Mesenchymal stem cell (in vitro differentiated cells and primary cell): Measurements from ENCODE around the gene RYR2.

Experiments
- DNase-seq: peaks from one replicate; pipeline ENCODE4 v3.0.0-alpha.2; 2013
- H2AFZ ChIP-seq: one replicate; pipeline ENCODE4 v1.6.1; 2013; ENCODE audit warnings: low read depth, mild to moderate bottlenecking, control low read depth, inconsistent platforms, low read length, moderate library complexity
- H2AK5ac ChIP-seq: 2 replicates; pipeline ENCODE4 v1.6.1; 2013; ENCODE audit warnings: low read length, moderate library complexity, mild to moderate bottlenecking, inconsistent platforms; ENCODE audit not compliant: severe bottlenecking
- H2BK120ac ChIP-seq: one replicate; pipeline ENCODE4 v1.6.1; 2013; ENCODE audit warnings: low read depth, mild to moderate bottlenecking, inconsistent platforms, low read length, moderate library complexity
- H2BK12ac ChIP-seq, 2 experiments: one replicate each; pipeline ENCODE4 v1.6.1; 2013; ENCODE audit warnings: inconsistent platforms in 2 of 2, low read length in 2 of 2, mild to moderate bottlenecking in 2 of 2, moderate library complexity in 2 of 2, control low read depth in 1 of 2
- H2BK15ac ChIP-seq: one replicate; pipeline ENCODE4 v1.6.1; 2013; ENCODE audit warnings: mild to moderate bottlenecking, low read depth, inconsistent platforms; ENCODE audit not compliant: poor library complexity, severe bottlenecking
- H2BK5ac ChIP-seq: 2 replicates; pipeline ENCODE4 v1.6.1; 2013; ENCODE audit warnings: low read depth, mild to moderate bottlenecking, low read length, control low read depth, inconsistent platforms; ENCODE audit not compliant: poor library complexity, severe bottlenecking
- H3K14ac ChIP-seq, 2 experiments: one replicate each; pipeline ENCODE4 v1.6.1; 2013; ENCODE audit warnings: inconsistent platforms in 2 of 2, low read length in 2 of 2, control low read depth in 1 of 2, mild to moderate bottlenecking in 1 of 2, moderate library complexity in 1 of 2
- H3K18ac ChIP-seq, 2 experiments: one replicate each; pipeline ENCODE4 v1.6.1; 2013; ENCODE audit warnings: inconsistent platforms in 2 of 2, low read length in 2 of 2, control low read depth in 1 of 2, low read depth in 1 of 2, mild to moderate bottlenecking in 1 of 2
- H3K23ac ChIP-seq, 2 experiments: one replicate each; pipeline ENCODE4 v1.6.1; 2013; ENCODE audit warnings: inconsistent platforms in 2 of 2, low read length in 2 of 2, mild to moderate bottlenecking in 2 of 2, moderate library complexity in 2 of 2, control low read depth in 1 of 2
- H3K27ac ChIP-seq: 2 replicates; pipeline ENCODE4 v1.5.1; 2013; ENCODE audit warnings: mild to moderate bottlenecking, moderate library complexity, low read length, control low read depth, inconsistent platforms; ENCODE audit not compliant: poor library complexity, severe bottlenecking
- H3K27me3 ChIP-seq, 2 experiments: 2 replicates each; pipeline versions ENCODE4 v1.6.1 to v1.7.0; 2013; ENCODE audit warnings: low read length in 2 of 2, mild to moderate bottlenecking in 2 of 2, moderate library complexity in 2 of 2, control low read depth in 1 of 2, inconsistent platforms in 1 of 2; ENCODE audit not compliant: control insufficient read depth in 1 of 2, insufficient read depth in 1 of 2
- H3K36me3 ChIP-seq, 2 experiments: 2 replicates each; pipeline versions ENCODE4 v1.6.1 to v1.7.0; 2013; ENCODE audit warnings: low read length in 2 of 2, control low read depth in 1 of 2, inconsistent platforms in 1 of 2, low read depth in 1 of 2, mild to moderate bottlenecking in 1 of 2; ENCODE audit not compliant: insufficient read depth in 2 of 2, control insufficient read depth in 1 of 2
- H3K4ac ChIP-seq, 2 experiments: one replicate each; pipeline ENCODE4 v1.6.1; 2013; ENCODE audit warnings: inconsistent platforms in 2 of 2, low read length in 2 of 2, mild to moderate bottlenecking in 2 of 2, moderate library complexity in 2 of 2, control low read depth in 1 of 2, low read depth in 1 of 2
- H3K4me1 ChIP-seq: 2 replicates; pipeline ENCODE4 v1.6.1; 2013; ENCODE audit warnings: low read depth, low read length, control low read depth; ENCODE audit not compliant: control insufficient read depth, insufficient read depth
- H3K4me2 ChIP-seq: 2 replicates; pipeline ENCODE4 v1.6.1; 2013; ENCODE audit warnings: low read length, mild to moderate bottlenecking, inconsistent platforms; ENCODE audit not compliant: poor library complexity, severe bottlenecking
- H3K4me3 ChIP-seq, 2 experiments: 2 replicates each; pipeline versions ENCODE4 v1.5.1 to v1.7.0; 2013; ENCODE audit warnings: low read length in 2 of 2, mild to moderate bottlenecking in 2 of 2, control low read depth in 1 of 2, low read depth in 1 of 2; ENCODE audit not compliant: insufficient read depth in 1 of 2
- H3K79me1 ChIP-seq: replicated peaks from 2 replicates; pipeline ENCODE4 v1.6.1; 2013; ENCODE audit warnings: mild to moderate bottlenecking, control low read depth, low read length, inconsistent platforms; ENCODE audit not compliant: poor library complexity, severe bottlenecking
- H3K9ac ChIP-seq: 2 replicates; pipeline ENCODE4 v1.7.0; 2013; ENCODE audit warnings: mild to moderate bottlenecking, low read length, moderate library complexity
- H3K9me3 ChIP-seq: 2 replicates; pipeline ENCODE4 v1.7.0; 2013; ENCODE audit warnings: mild to moderate bottlenecking, low read length; ENCODE audit not compliant: control insufficient read depth
- H4K8ac ChIP-seq: one replicate; pipeline ENCODE4 v1.6.1; 2013; ENCODE audit warnings: inconsistent platforms, mild to moderate bottlenecking, low read length, moderate library complexity
- H4K91ac ChIP-seq: one replicate; pipeline ENCODE4 v1.6.1; 2013; ENCODE audit warnings: mild to moderate bottlenecking, low read length, inconsistent platforms
- whole genome bisulfite sequencing: methylation state at CpG from one replicate; pipeline ENCODE4 v1.1.7; 2013; ENCODE audit warnings: mixed read lengths; 5-methylcytosine and 5-hydroxymethylcytosine counted together

RYR2 gene

GRCh38 chr1:237858992-237859391 is 817.0 kb downstream of the RYR2 start:
- Histone ChIP-seq H3K4me3 (no peak overlapping the region), H3K27me3 (peaks cover 0 to 5% of the 10 kb centered on the region in 2 experiments), H3K4ac (no peak overlapping the region), H2AFZ (no peak overlapping the region), H4K91ac (no peak overlapping the region), H2AK5ac (no peak overlapping the region), H3K9me3 (no peaks in the 10 kb centered on the region), H3K23ac (no peak overlapping the region), H2BK12ac (no peak overlapping the region), H3K14ac (no peak overlapping the region), H3K9ac (no peak overlapping the region), H3K4me2 (no peak overlapping the region), H4K8ac (no peak overlapping the region), H3K79me1 (no peaks in the 10 kb centered on the region), H2BK5ac (no peak overlapping the region), H3K36me3 (no peaks in the 10 kb centered on the region), H3K18ac (no peak overlapping the region), H3K4me1 (no peaks in the 10 kb centered on the region), H2BK120ac (no peak overlapping the region), H3K27ac (no peak overlapping the region), H2BK15ac (no peak overlapping the region)
- no peak for DNase-seq
- WGBS, result 65% methylated on average over 4 of the region's 4 CpGs

GRCh38 chr1:237861944-237862343 is 820.0 kb downstream of the RYR2 start:
- H2BK5ac ChIP-seq, result no peak overlapping the region
- no peak overlapping the region for H3K4me2 ChIP-seq
- H3K18ac ChIP-seq, result no peak overlapping the region
- no peak overlapping the region for H3K4ac ChIP-seq
- H3K23ac ChIP-seq, result no peak overlapping the region
- H3K27me3 ChIP-seq, result peaks cover 0 to 5% of the 10 kb centered on the region in 2 experiments
- H2BK120ac ChIP-seq, result no peak overlapping the region
- no peak overlapping the region for H3K14ac ChIP-seq
- H2AFZ ChIP-seq, result no peak overlapping the region
- H2BK12ac ChIP-seq, result no peak overlapping the region
- no peak overlapping the region for H4K91ac ChIP-seq
- no peaks in the 10 kb centered on the region for H3K9me3 ChIP-seq
- no peak for DNase-seq
- H3K4me3 ChIP-seq, result no peak overlapping the region
- no peak overlapping the region for H3K9ac ChIP-seq
- H3K79me1 ChIP-seq, result no peaks in the 10 kb centered on the region
- no peak overlapping the region for H4K8ac ChIP-seq
- H3K4me1 ChIP-seq, result peaks cover 6% of the 10 kb centered on the region
- no peak overlapping the region for H2BK15ac ChIP-seq
- H3K27ac ChIP-seq, result no peak overlapping the region
- 94% methylated on average over 4 of the region's 8 CpGs for WGBS
- H3K36me3 ChIP-seq, result no peaks in the 10 kb centered on the region
- H2AK5ac ChIP-seq, result peak overlapping the region; percentile 15

- peaks cover 6% of the 10 kb centered on the region for H3K4me1 ChIP-seq
- H2BK5ac ChIP-seq, result no peak overlapping the region
- H4K91ac ChIP-seq, result no peak overlapping the region
- no peak overlapping the region for H3K23ac ChIP-seq
- no peak overlapping the region for H3K18ac ChIP-seq
- H2AFZ ChIP-seq, result no peak overlapping the region
- H2BK120ac ChIP-seq, result no peak overlapping the region
- no peak for DNase-seq
- no peaks in the 10 kb centered on the region for H3K9me3 ChIP-seq
- peaks cover 0 to 5% of the 10 kb centered on the region in 2 experiments for H3K27me3 ChIP-seq
- H2AK5ac ChIP-seq, result peak overlapping the region; percentile 74
- no peak overlapping the region for H3K9ac ChIP-seq
- H3K79me1 ChIP-seq, result no peaks in the 10 kb centered on the region
- H3K4ac ChIP-seq, result no peak overlapping the region
- H3K14ac ChIP-seq, result no peak overlapping the region
- H2BK12ac ChIP-seq, result no peak overlapping the region
- 94% methylated on average over 2 of the region's 2 CpGs for WGBS
- H3K36me3 ChIP-seq, result no peaks in the 10 kb centered on the region
- H3K4me3 ChIP-seq, result no peak overlapping the region
- H3K4me2 ChIP-seq, result no peak overlapping the region
- H2BK15ac ChIP-seq, result no peak overlapping the region
- H3K27ac ChIP-seq, result no peak overlapping the region
- no peak overlapping the region for H4K8ac ChIP-seq
Observed at GRCh38 chr1:237863234-237863633, 821.2 kb downstream of the RYR2 start.

- H3K4me1 ChIP-seq, result peaks cover 6% of the 10 kb centered on the region
- WGBS, result 22% methylated on average over 24 of the region's 25 CpGs
- no peak overlapping the region for H2BK15ac ChIP-seq
- peak overlapping the region; percentile 40 for H2AK5ac ChIP-seq
- H3K14ac ChIP-seq, result no peak overlapping the region
- peak overlapping the region; percentile 57 for H3K27ac ChIP-seq
- DNase-seq, result peak; percentile 46
- no peak overlapping the region for H2BK120ac ChIP-seq
- H2BK12ac ChIP-seq, result no peak overlapping the region
- H3K9me3 ChIP-seq, result no peaks in the 10 kb centered on the region
- no peak overlapping the region for H3K23ac ChIP-seq
- H2AFZ ChIP-seq, result no peak overlapping the region
- no peaks in the 10 kb centered on the region for H3K36me3 ChIP-seq
- H3K9ac ChIP-seq, result peak overlapping the region; percentile 43
- H4K91ac ChIP-seq, result no peak overlapping the region
- H3K18ac ChIP-seq, result no peak overlapping the region
- H3K27me3 ChIP-seq, result peaks cover 0 to 5% of the 10 kb centered on the region in 2 experiments
- peak overlapping the region; percentile 69 for H2BK5ac ChIP-seq
- peak overlapping the region in 1 of 2 experiments; percentile 52 for H3K4me3 ChIP-seq
- no peaks in the 10 kb centered on the region for H3K79me1 ChIP-seq
- H4K8ac ChIP-seq, result peak overlapping the region; percentile 53
- H3K4ac ChIP-seq, result no peak overlapping the region
- peak overlapping the region; percentile 57 for H3K4me2 ChIP-seq
Observed at GRCh38 chr1:237864338-237865244, 822.6 kb downstream of the RYR2 start.
